ENCODE measurements around the gene ADD3. TPM values are rescaled to one million over a fixed set of nuclear protein-coding genes. Genes with fewer than 3 reads are reported as not detected.
A peak's percentile ranks its signal among the peaks of the same experiment; 100 is the strongest.

ADD3 gene
- total and polyA plus RNA-seq, 8 donors: 31.9 to 83.3 (median 47.2) TPM

DNA sequence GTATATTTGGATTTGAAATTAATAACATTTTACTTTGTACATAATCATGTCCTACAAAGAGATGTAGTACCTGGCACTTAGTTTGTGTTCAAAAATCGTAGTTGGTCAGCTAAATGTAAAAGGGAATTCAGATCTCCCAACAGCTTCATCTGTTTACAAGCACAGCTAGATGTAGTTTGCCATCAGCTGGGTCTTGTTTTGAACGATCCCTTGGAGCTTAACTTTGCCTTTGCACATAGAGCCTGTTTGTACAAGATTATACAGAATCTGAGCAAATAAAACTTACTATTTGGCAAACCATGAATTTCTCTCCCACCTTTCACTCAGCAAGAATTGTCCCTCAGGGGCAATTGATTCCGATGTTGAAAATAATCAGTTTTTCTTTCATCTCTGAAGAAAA is 36.1 kb upstream of the ADD3 start:
- Histone ChIP-seq H3K27me3 (no peaks in the 10 kb centered on the region), H3K27ac (no peak overlapping the region), H3K36me3 (no peaks in the 10 kb centered on the region), H3K9me3 (no peaks in the 10 kb centered on the region), H3K4me1 (peaks cover 20 to 51% (median 20%) of the 10 kb centered on the region in 3 donors), H3K4me3 (no peak overlapping the region)
- intact Hi-C loops (cut with DNase I): no loop called here
- ATAC-seq: no peak
- 26 to 28% methylated on average over 3 of the region's 3 CpGs for WGBS, 2 donors
- TF ChIP-seq CTCF (IDR thresholded peaks at IDR 0.05): no peak
- no peak for DNase-seq
- FAIRE-seq: no peak

DNA sequence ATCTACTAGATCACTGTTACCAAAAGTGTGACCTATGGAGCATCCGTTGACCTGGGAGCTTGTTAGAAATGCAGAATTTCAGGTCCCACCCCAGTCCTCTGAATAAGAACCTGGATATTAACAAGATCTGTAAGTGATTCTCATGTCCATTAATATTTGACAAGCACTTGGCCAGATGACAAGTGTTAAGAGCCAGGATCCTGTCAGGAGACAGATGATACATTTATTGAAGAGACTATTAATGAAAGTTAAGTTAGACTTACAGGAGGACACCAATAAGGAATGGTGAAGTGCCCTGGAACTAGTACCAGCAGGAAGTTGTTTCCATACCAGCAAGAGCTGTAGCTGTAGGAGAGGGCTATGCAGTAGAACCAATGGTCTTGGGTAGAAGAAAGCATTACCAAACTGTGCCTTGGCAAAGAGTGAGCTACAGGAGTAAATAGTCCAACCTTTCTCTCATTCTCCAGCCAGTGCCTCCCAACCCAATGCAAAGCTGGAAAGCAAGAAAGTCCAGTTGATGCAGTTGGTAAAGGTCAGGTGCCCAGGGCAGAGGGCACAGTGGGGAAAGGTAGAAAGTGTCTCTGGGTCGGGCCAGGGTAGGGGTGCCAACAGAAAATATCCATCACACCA is 35.3 kb upstream of the ADD3 start:
- H3K27ac ChIP-seq: no peak overlapping the region
- FAIRE-seq (no peak), DNase-seq (no peak), ATAC-seq (no peak)
- no peak for TF ChIP-seq CTCF (IDR thresholded peaks at IDR 0.05)
- H3K4me1 ChIP-seq: peaks cover 12 to 51% (median 24%) of the 10 kb centered on the region in 3 donors
- 87% methylated on average over 2 of the region's 2 CpGs for WGBS, 2 donors
- intact Hi-C loops (cut with DNase I): no loop called here
- H3K4me3 ChIP-seq: no peak overlapping the region
- no peaks in the 10 kb centered on the region for H3K27me3 ChIP-seq
- H3K36me3 ChIP-seq: no peaks in the 10 kb centered on the region
- H3K9me3 ChIP-seq: no peaks in the 10 kb centered on the region

DNA sequence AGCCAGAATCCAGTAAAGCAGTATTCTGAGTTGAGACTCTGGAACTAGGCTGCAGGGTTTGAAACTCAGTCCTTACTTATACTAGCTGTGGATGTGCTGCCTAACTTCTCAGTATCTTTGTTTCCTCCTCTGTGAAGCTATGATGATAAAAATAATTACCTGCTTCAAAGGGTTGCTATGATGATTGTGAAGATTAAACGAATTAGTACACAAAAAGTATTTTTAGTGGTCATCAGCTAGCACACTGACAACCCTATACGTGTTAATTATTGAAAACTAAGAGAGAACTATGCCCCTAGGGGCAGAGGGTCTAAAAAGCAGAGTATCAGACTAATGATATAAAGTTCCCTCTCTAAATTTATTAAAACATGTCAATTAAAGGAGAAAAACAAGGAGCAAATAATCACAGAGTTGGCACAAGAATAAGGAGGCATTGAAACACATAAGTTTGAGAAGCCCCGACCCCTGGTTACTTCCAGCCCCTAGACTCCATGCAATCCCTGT is 34.4 kb upstream of the ADD3 start:
- Histone ChIP-seq H3K4me3 (no peak overlapping the region), H3K4me1 (peaks cover 17 to 51% (median 18%) of the 10 kb centered on the region in 3 donors), H3K9me3 (no peaks in the 10 kb centered on the region), H3K27ac (no peak overlapping the region), H3K27me3 (no peaks in the 10 kb centered on the region), H3K36me3 (no peaks in the 10 kb centered on the region)
- intact Hi-C loops (cut with DNase I): no loop called here
- FAIRE-seq (no peak), DNase-seq (no peak), ATAC-seq (no peak)
- no peak for TF ChIP-seq CTCF (IDR thresholded peaks at IDR 0.05)
- WGBS, 2 donors: 69% methylated on average over 3 of the region's 3 CpGs

DNA sequence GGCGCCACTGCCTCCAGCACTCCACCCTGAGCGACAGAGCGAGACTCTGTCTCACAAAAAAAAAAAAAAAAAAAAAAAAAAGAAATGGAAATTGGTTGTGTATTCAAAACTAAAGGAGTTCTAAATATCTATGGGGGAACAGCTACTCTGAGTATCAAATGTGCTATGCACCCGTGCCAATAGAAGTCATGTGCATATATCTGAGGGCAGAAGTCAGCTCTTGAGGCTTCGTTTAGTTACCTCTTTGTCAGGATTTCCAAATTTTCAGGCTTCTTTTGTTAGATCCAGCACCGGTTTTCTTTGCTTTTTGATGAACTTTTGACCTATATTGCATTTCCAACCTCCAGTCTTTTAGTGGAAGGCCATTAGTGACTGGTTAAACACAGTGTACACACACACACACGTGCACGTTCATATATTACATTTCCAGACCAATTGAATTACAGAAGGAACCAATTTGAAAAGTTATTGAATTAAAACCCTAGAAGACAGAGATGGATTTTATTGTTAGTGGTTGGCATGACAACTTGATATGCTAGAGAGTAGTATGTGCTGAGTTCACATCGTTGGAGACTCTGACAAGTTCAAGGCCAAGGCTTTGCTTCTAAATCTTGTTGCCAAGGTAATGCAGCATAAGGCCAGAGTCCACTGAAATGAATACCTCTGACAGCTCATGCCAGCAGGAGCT is 33.1 kb upstream of the ADD3 start:
- H3K4me3 ChIP-seq: no peak overlapping the region
- DNase-seq (peak in 3 of 6 donors; percentile 31 to 78 (median 47)), FAIRE-seq (peak; percentile 13), ATAC-seq (peak; percentile 82 to 93 (median 86))
- H3K27me3 ChIP-seq: no peaks in the 10 kb centered on the region
- H3K9me3 ChIP-seq: no peaks in the 10 kb centered on the region
- intact Hi-C loops (cut with DNase I): no loop called here
- no peak for TF ChIP-seq CTCF (IDR thresholded peaks at IDR 0.05)
- no peaks in the 10 kb centered on the region for H3K36me3 ChIP-seq
- 40 to 46% methylated on average over 9 of the region's 9 CpGs for WGBS, 2 donors
- H3K27ac ChIP-seq: peak overlapping the region in 3 of 4 donors; percentile 6 to 31 (median 8)
- H3K4me1 ChIP-seq: peaks cover 17 to 40% (median 18%) of the 10 kb centered on the region in 3 donors

Measured in pancreas (tissue), 10 donors.